ENCODE measurements around the gene CC2D1A.

DNA sequence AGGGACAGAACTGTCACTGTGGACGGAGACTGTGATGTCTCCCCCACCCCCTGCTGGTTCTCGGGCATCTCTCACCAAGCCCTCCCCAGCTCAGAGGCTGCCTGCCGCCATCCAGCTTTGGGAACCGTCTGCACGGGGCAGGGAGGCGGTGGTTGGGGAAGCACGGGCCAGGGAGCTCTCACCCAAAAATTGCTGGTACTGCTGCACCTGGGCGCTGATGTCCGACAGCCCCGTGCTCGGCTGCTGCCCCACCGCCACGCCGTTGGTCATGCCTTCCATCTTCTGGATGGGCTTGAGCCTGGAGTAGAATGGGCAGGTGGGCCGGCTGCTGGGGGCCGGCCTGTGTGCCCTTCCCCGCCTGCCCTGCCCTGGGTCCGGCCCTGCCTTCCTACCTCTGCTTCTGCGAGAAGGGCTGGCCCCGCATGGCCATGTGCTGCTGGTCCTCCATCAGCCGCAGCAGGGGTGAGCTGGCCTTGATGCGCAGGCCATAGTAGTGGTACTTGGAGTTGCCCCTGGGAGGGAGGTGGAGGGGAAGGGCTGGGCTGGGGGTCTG lies 62.5 kb downstream of the CC2D1A start:
- TF ChIP-seq EZH2 (IDR thresholded peaks at IDR 0.05; ENCODE audit: low read length, unreplicated experiment) = no peak
- TF ChIP-seq, protein P1, sequence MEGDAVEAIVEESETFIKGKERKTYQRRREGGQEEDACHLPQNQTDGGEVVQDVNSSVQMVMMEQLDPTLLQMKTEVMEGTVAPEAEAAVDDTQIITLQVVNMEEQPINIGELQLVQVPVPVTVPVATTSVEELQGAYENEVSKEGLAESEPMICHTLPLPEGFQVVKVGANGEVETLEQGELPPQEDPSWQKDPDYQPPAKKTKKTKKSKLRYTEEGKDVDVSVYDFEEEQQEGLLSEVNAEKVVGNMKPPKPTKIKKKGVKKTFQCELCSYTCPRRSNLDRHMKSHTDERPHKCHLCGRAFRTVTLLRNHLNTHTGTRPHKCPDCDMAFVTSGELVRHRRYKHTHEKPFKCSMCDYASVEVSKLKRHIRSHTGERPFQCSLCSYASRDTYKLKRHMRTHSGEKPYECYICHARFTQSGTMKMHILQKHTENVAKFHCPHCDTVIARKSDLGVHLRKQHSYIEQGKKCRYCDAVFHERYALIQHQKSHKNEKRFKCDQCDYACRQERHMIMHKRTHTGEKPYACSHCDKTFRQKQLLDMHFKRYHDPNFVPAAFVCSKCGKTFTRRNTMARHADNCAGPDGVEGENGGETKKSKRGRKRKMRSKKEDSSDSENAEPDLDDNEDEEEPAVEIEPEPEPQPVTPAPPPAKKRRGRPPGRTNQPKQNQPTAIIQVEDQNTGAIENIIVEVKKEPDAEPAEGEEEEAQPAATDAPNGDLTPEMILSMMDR (conservative IDR thresholded peaks at IDR 0.05; ENCODE audit: low read depth, low read length) = no peak
